ENCODE results near the gene BRPF3. TPM values are rescaled to one million over a fixed set of nuclear protein-coding genes. Genes with fewer than 3 reads are reported as not detected.

BRPF3 gene
- total RNA-seq, 1 experiment from 2014 or later: 16.2 TPM

GRCh38 chr6:36170704-36171103 lies 25.8 kb upstream of the BRPF3 start:
- no peak overlapping the region for H3K9ac ChIP-seq (ENCODE audit: low read length)
- no peaks in the 10 kb centered on the region for H3K9me3 ChIP-seq (ENCODE audit: low read length)
- H4K20me1 ChIP-seq (ENCODE audit: insufficient read depth, low read depth, low read length): no peaks in the 10 kb centered on the region
- no peak overlapping the region for H2AFZ ChIP-seq (ENCODE audit: low read length)
- no peaks in the 10 kb centered on the region for H3K79me2 ChIP-seq (ENCODE audit: low read length)
- DNase-seq: no peak
- H3K4me2 ChIP-seq (ENCODE audit: low read depth, low read length, poor library complexity, severe bottlenecking): no peak overlapping the region
- H3K4me3 ChIP-seq (ENCODE audit: low read length): no peak overlapping the region
- no peaks in the 10 kb centered on the region for H3K9me2 ChIP-seq (replicated peaks; ENCODE audit: insufficient read depth, low read length)
- H3K36me3 ChIP-seq (ENCODE audit: insufficient read depth, low read length): no peaks in the 10 kb centered on the region
- no peaks in the 10 kb centered on the region for H3K27me3 ChIP-seq (ENCODE audit: low read length)
- H3K27ac ChIP-seq (ENCODE audit: low read length): no peak overlapping the region
- H3K4me1 ChIP-seq (ENCODE audit: low read length): no peaks in the 10 kb centered on the region

- no peaks in the 10 kb centered on the region for H3K4me1 ChIP-seq (ENCODE audit: low read length)
- no peak overlapping the region for H2AFZ ChIP-seq (ENCODE audit: low read length)
- no peaks in the 10 kb centered on the region for H3K36me3 ChIP-seq (ENCODE audit: insufficient read depth, low read length)
- no peak for DNase-seq
- H3K9ac ChIP-seq (ENCODE audit: low read length): no peak overlapping the region
- H3K9me2 ChIP-seq (replicated peaks; ENCODE audit: insufficient read depth, low read length): no peaks in the 10 kb centered on the region
- no peaks in the 10 kb centered on the region for H4K20me1 ChIP-seq (ENCODE audit: insufficient read depth, low read depth, low read length)
- H3K79me2 ChIP-seq (ENCODE audit: low read length): no peaks in the 10 kb centered on the region
- H3K4me3 ChIP-seq (ENCODE audit: low read length): no peak overlapping the region
- H3K9me3 ChIP-seq (ENCODE audit: low read length): no peaks in the 10 kb centered on the region
- no peak overlapping the region for H3K27ac ChIP-seq (ENCODE audit: low read length)
- no peak overlapping the region for H3K4me2 ChIP-seq (ENCODE audit: low read depth, low read length, poor library complexity, severe bottlenecking)
- H3K27me3 ChIP-seq (ENCODE audit: low read length): no peaks in the 10 kb centered on the region
Observed at GRCh38 chr6:36171573-36171972, 25.0 kb upstream of the BRPF3 start.

- peaks cover 15% of the 10 kb centered on the region for H3K9me3 ChIP-seq (ENCODE audit: low read length)
- H3K27me3 ChIP-seq (ENCODE audit: low read length): peaks cover 8% of the 10 kb centered on the region
- H3K4me2 ChIP-seq (ENCODE audit: low read depth, low read length, poor library complexity, severe bottlenecking): no peak overlapping the region
- H3K27ac ChIP-seq (ENCODE audit: low read length): no peak overlapping the region
- H3K36me3 ChIP-seq (ENCODE audit: insufficient read depth, low read length): no peaks in the 10 kb centered on the region
- DNase-seq: no peak
- H3K79me2 ChIP-seq (ENCODE audit: low read length): no peaks in the 10 kb centered on the region
- H3K4me3 ChIP-seq (ENCODE audit: low read length): no peak overlapping the region
- H3K9me2 ChIP-seq (replicated peaks; ENCODE audit: insufficient read depth, low read length): no peaks in the 10 kb centered on the region
- H3K9ac ChIP-seq (ENCODE audit: low read length): no peak overlapping the region
- H3K4me1 ChIP-seq (ENCODE audit: low read length): no peaks in the 10 kb centered on the region
- no peak overlapping the region for H2AFZ ChIP-seq (ENCODE audit: low read length)
- H4K20me1 ChIP-seq (ENCODE audit: insufficient read depth, low read depth, low read length): no peaks in the 10 kb centered on the region
Observed at GRCh38 chr6:36177166-36177565, 19.4 kb upstream of the BRPF3 start.

GRCh38 chr6:36178544-36178943 lies 18.0 kb upstream of the BRPF3 start:
- Histone ChIP-seq H3K27ac (ENCODE audit: low read length) (no peak overlapping the region), H3K36me3 (ENCODE audit: insufficient read depth, low read length) (no peaks in the 10 kb centered on the region), H3K27me3 (ENCODE audit: low read length) (peaks cover 8% of the 10 kb centered on the region), H3K4me3 (ENCODE audit: low read length) (no peak overlapping the region), H3K9me2 (replicated peaks; ENCODE audit: insufficient read depth, low read length) (no peaks in the 10 kb centered on the region), H3K9me3 (ENCODE audit: low read length) (peaks cover 15% of the 10 kb centered on the region), H3K9ac (ENCODE audit: low read length) (no peak overlapping the region), H3K4me2 (ENCODE audit: low read depth, low read length, poor library complexity, severe bottlenecking) (no peak overlapping the region), H4K20me1 (ENCODE audit: insufficient read depth, low read depth, low read length) (no peaks in the 10 kb centered on the region), H3K4me1 (ENCODE audit: low read length) (no peaks in the 10 kb centered on the region), H3K79me2 (ENCODE audit: low read length) (no peaks in the 10 kb centered on the region), H2AFZ (ENCODE audit: low read length) (no peak overlapping the region)
- no peak for DNase-seq

GRCh38 chr6:36180126-36180525 lies 16.4 kb upstream of the BRPF3 start:
- peaks cover 8% of the 10 kb centered on the region for H3K27me3 ChIP-seq (ENCODE audit: low read length)
- no peaks in the 10 kb centered on the region for H3K9me2 ChIP-seq (replicated peaks; ENCODE audit: insufficient read depth, low read length)
- no peak overlapping the region for H3K27ac ChIP-seq (ENCODE audit: low read length)
- H3K4me2 ChIP-seq (ENCODE audit: low read depth, low read length, poor library complexity, severe bottlenecking): no peak overlapping the region
- H3K79me2 ChIP-seq (ENCODE audit: low read length): no peaks in the 10 kb centered on the region
- no peak overlapping the region for H2AFZ ChIP-seq (ENCODE audit: low read length)
- H3K36me3 ChIP-seq (ENCODE audit: insufficient read depth, low read length): no peaks in the 10 kb centered on the region
- no peak overlapping the region for H3K9ac ChIP-seq (ENCODE audit: low read length)
- H3K9me3 ChIP-seq (ENCODE audit: low read length): peaks cover 15% of the 10 kb centered on the region
- DNase-seq: no peak
- H3K4me3 ChIP-seq (ENCODE audit: low read length): no peak overlapping the region
- H3K4me1 ChIP-seq (ENCODE audit: low read length): no peaks in the 10 kb centered on the region
- H4K20me1 ChIP-seq (ENCODE audit: insufficient read depth, low read depth, low read length): no peaks in the 10 kb centered on the region

GRCh38 chr6:36184311-36184710 lies 12.2 kb upstream of the BRPF3 start:
- Histone ChIP-seq H3K36me3 (ENCODE audit: insufficient read depth, low read length) (no peaks in the 10 kb centered on the region), H3K9me3 (ENCODE audit: low read length) (no peaks in the 10 kb centered on the region), H3K9ac (ENCODE audit: low read length) (no peak overlapping the region), H3K4me2 (ENCODE audit: low read depth, low read length, poor library complexity, severe bottlenecking) (no peak overlapping the region), H4K20me1 (ENCODE audit: insufficient read depth, low read depth, low read length) (no peaks in the 10 kb centered on the region), H3K27ac (ENCODE audit: low read length) (no peak overlapping the region), H3K9me2 (replicated peaks; ENCODE audit: insufficient read depth, low read length) (no peaks in the 10 kb centered on the region), H3K4me3 (ENCODE audit: low read length) (no peak overlapping the region), H3K79me2 (ENCODE audit: low read length) (no peaks in the 10 kb centered on the region), H2AFZ (ENCODE audit: low read length) (no peak overlapping the region), H3K4me1 (ENCODE audit: low read length) (no peaks in the 10 kb centered on the region), H3K27me3 (ENCODE audit: low read length) (no peaks in the 10 kb centered on the region)
- no peak for DNase-seq

GRCh38 chr6:36186199-36186598 lies 10.3 kb upstream of the BRPF3 start:
- Histone ChIP-seq H3K79me2 (ENCODE audit: low read length) (no peaks in the 10 kb centered on the region), H3K27ac (ENCODE audit: low read length) (no peak overlapping the region), H4K20me1 (ENCODE audit: insufficient read depth, low read depth, low read length) (no peaks in the 10 kb centered on the region), H3K9me3 (ENCODE audit: low read length) (no peaks in the 10 kb centered on the region), H3K27me3 (ENCODE audit: low read length) (no peaks in the 10 kb centered on the region), H3K4me1 (ENCODE audit: low read length) (no peaks in the 10 kb centered on the region), H2AFZ (ENCODE audit: low read length) (no peak overlapping the region), H3K4me3 (ENCODE audit: low read length) (no peak overlapping the region), H3K36me3 (ENCODE audit: insufficient read depth, low read length) (no peaks in the 10 kb centered on the region), H3K9ac (ENCODE audit: low read length) (no peak overlapping the region), H3K9me2 (replicated peaks; ENCODE audit: insufficient read depth, low read length) (no peaks in the 10 kb centered on the region), H3K4me2 (ENCODE audit: low read depth, low read length, poor library complexity, severe bottlenecking) (no peak overlapping the region)
- no peak for DNase-seq

- H3K9ac ChIP-seq (ENCODE audit: low read length): no peak overlapping the region
- no peak overlapping the region for H3K4me2 ChIP-seq (ENCODE audit: low read depth, low read length, poor library complexity, severe bottlenecking)
- H3K4me1 ChIP-seq (ENCODE audit: low read length): no peaks in the 10 kb centered on the region
- no peak overlapping the region for H3K4me3 ChIP-seq (ENCODE audit: low read length)
- no peaks in the 10 kb centered on the region for H4K20me1 ChIP-seq (ENCODE audit: insufficient read depth, low read depth, low read length)
- no peaks in the 10 kb centered on the region for H3K27me3 ChIP-seq (ENCODE audit: low read length)
- no peaks in the 10 kb centered on the region for H3K9me2 ChIP-seq (replicated peaks; ENCODE audit: insufficient read depth, low read length)
- H2AFZ ChIP-seq (ENCODE audit: low read length): no peak overlapping the region
- H3K27ac ChIP-seq (ENCODE audit: low read length): no peak overlapping the region
- no peak for DNase-seq
- H3K36me3 ChIP-seq (ENCODE audit: insufficient read depth, low read length): no peaks in the 10 kb centered on the region
- no peaks in the 10 kb centered on the region for H3K79me2 ChIP-seq (ENCODE audit: low read length)
- H3K9me3 ChIP-seq (ENCODE audit: low read length): no peaks in the 10 kb centered on the region
Observed at GRCh38 chr6:36187446-36187845, 9.1 kb upstream of the BRPF3 start.
